GM21717 (cell line): ENCODE data around the gene EFNA2.

Experiments
- ATAC-seq: cut with Tn5 transposase; IDR thresholded peaks from one replicate; pipeline ENCODE4 v1.9.1; 2021; ENCODE audit warnings: mild to moderate bottlenecking, moderate library complexity; ENCODE audit not compliant: unreplicated experiment

Gene EFNA2

DNA sequence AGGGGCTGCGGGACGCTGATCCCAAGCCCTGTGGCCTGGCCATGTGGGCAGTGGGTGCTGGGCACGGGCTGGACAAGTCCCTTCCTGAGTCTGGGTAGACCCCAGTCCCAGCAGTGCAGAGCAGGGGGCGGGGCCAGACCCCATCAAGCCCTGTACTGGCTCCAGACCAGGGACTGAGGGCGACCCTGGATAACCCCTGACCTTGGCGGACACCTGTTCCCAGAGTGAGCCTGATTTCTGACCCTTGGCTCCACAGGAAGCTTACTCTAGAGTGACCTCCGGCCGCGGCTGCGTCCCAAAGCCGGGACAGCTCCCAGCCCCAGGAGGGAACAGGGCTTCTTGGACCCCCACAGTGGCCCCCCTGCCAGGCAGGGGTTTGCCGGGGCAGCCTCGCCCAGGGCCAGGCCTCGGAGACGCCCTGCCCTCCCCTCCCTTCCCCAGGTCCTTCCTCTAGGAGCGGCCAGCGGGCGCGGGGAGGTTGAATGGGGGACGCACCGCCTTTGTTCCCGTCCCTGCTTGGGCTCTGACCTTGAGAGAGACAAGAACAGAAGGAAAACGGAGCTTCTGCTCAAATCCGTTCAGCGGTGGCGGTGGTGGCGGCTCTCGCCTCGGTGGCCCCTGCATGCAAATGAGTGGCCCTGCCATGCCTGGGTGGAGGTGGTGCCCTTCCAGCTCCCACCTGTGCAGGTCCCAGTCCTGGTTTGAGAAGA is 2.3 kb upstream of the EFNA2 start:
- ATAC-seq = no peak

DNA sequence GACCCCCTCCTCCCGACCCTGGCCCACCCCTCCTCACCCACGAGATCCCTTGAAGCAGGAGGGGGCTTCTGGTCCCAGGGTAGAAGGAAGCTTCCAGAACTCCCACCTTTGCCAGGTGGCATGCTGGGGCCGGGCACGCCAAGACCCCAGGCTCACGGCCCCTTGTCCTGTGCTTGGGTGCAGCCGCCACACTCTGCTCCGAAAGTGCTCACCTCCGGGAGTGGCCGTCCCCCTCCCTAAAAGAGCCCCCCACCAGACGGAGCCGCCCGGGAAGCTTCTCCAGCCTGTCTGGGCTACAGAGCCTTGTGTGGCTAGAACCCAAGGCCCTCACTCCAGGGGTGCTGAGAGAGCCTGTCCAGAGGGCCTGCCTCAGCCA is 1.8 kb upstream of the EFNA2 start:
- no peak for ATAC-seq

DNA sequence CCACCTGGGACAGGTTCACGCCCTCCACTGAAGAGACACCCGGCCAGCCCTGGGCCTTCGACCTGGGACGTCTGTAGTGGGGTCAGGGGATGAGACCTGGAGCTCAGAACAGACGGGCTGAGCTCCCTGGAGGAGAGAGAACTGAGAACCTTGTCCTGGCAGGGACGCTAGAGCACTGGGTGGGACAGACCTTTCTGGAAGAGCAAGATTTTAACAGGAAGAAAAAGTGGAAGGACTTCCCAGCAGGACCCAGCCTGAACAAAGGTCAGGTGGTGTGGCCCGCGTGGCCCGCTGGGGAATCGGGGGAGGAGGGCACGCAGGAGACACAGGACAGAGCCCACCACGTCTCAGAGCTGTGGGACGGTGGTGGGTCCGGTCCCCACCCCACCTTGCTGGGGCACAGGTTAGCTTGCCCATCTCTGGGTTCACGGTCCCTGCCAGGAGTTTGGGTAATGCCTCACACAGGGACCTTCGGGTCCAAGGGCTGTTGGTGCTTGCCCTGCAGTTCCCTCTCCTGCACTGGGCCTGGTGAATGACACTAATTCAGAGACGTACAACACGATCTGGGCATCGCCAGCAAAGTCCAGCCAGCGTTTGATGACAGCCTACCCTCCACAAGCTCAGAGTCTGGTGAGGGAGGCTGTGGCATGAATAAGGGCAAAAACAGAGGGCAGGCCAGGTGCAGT is 1.2 kb upstream of the EFNA2 start:
- no peak for ATAC-seq

DNA sequence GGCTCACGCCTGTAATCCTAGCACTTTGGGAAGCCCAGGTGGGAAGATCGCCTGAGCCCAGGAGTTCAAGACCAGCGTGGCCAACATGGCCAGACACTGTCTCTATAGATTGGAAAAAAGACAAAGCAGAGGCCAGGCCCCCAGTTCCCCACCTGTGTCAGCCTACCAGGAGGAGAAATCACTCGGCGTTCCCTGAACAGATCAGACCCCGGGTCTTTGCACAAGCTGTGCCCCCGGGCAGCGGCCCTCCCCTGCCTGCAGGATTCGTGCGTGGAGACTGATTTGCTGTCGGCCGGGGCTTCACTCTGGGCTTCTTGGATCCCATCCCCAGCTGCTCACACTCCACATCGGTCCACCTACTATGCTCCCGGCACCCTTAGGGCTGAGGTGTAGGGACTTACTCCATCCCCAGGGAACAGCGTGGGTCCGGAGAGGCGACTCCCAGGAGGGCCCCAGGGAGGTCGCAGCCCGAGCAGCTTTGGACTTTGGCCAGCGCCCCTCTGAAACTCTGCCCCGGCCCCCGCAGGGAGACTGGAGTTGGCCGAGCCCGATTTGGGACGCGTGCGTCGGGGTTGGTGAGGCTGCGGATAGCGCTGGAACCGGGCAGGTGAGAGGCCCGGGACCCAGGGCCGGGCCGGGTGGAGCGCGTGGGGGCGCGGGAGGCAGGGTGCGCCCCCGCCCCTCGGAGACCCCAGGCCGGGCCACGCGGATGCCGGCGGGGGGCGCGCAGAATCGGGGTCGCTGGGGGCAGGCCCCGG is 515 bp upstream of the EFNA2 start:
- no peak for ATAC-seq

DNA sequence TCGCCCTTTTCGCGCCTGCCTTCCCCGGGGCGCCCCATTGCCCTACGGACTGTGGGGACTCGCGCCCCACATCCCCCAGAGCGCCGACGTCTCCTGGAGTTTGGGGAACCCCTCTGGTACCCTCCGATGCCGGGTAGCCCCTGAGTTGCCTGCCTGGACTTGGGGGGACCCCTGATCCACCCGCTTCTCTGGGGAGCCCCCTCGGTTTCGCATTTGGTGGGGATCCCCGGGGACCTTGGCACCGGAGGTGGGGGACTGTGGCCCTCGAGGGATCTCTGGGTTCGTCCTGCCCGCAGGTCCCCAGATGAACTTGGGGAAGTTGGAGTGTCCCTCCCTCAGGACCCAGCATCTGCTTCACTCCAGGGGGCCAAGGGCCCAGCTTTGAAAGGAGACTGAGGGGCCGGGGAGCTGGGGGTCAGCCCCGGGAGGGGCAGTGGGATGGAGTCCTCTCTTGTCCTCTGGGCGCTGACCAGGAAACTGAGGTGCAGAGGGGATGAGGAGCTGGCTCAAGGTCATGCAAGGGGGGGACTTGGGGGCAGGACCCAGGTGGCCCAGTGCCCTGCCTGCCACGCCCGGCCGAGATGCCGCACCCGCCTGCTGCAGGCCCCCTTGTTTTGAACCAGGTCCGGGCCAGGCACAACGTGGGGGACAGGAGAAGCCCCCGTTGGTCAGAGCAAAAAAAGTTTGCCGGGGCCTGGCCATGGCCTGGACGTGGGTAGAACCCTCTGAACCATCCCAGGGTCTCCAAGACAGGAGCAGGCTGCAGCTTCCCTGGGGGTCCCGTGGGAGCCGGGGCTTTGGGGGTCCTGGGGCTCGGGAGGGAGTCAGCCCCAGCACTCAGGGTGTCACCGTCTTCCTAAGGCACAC is 1.0 kb downstream of the EFNA2 start:
- no peak for ATAC-seq

DNA sequence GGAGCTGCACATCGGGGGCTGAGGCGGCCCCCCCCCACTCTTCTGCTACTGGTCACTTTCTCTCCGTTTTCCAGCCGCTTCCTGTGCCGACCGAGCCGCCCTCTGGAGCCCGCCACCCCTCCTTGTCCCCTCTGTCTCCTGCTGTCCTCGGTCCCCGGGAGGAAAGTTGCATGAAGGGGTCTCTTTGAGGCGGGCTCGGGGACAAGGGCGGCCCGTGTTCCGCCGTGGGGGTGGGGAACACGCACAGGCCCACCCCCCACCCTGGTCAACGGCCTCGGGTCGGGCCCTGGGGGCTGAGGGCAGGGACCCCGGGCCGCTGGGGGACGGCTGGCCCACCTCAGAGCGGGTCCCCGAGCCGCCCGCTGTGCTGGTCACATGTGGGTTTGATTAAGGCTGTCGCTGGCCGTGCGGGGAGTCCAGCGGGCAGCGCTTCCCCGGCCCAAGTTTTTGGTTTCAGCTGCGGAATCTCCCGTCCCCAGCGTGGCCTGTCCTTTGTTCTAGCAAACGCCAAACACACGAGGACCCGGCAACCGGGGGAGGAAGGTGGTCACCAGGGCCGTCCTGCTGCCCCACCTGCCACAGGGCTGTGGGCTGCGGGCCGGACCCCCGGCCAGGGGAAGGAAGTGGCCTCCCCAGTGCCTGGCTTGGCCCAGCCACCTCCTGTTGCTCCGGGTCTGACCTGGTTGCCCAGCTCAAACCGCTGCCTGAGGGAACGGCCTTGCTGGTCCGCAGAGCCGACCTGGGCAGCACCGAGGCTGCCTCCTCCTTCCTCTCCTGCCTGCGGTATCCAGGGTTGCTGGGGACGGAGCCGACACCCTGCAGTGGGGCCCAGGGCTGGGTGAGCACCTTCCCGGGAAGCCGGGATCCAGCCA is 1.9 kb downstream of the EFNA2 start:
- ATAC-seq = no peak

DNA sequence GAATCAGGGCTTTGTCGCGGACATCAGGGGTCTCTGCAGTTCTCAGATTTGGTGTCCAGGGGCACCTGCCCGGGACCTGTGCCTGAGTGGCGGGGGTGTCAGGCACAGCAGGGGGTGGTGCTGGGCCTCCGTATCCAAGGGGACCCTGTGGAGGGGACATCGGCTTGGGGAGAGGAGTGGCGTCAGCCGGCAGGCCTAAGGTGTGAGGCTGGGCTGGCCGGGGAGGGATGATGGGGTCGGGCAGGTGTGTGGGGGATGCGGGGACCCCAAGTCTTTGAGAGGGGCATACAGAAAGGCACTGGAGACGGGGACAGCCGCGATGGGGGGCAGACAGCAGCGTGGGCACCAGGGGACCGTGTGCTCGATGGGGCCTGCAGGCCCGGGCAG is 2.5 kb downstream of the EFNA2 start:
- ATAC-seq = no peak

DNA sequence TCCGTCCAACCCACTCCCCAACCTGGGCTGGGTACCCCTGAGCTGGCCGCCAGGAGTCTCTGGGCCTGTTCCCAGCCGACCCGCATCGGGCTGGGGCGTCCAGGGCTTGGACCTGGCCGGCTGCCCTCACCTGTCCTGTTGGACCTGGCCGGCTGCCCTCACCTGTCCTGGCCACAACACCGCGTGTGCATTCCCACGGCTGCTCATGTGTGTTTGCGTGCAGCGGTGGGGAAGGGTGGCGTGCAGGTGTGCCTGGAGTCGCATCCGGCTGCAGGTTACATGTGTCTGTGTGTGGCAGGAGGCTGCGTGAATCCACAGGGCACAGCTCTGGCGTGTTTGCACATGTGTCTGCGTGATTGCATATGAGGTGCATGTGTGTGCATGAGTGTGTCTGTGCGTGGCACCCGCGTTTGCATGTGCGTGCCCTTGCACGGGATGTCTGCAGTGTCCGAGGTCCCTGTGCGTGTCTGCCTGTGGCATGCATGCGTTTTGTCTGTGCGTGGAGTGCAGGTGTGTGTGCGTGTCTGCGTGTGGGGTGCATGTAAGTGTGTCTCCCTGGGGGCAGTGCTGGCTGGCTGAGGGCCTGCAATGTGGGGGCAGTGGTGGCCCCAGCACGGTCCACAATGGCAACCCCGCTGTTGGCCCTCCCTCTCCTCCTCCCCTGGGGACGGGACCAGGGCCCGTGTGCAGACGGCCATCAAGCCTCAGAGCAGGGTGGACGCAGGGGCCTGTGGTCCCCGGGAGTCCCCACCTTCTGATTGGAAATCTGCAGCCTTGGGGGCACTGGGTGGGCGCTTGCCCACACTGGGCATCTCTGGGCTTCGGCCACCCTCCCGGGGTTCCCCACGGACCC is 3.4 kb downstream of the EFNA2 start:
- ATAC-seq = no peak

DNA sequence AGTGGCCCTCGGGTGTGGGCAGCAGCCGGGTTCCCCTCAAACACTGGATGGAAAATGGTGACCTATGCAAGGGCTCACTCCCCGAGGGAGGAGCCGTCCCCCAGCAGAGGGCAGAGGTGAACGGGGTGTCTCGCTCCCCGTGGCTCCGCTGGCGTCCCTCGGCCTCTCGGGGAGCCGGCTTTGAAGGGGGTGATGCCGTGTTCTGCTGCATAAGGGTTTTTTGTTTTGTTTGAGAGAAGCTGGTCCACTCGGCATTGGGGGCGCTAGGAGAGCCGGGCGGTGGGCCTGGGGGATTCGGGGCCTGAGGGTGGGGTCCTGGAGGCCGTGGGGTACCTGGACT is 4.0 kb downstream of the EFNA2 start:
- no peak for ATAC-seq

DNA sequence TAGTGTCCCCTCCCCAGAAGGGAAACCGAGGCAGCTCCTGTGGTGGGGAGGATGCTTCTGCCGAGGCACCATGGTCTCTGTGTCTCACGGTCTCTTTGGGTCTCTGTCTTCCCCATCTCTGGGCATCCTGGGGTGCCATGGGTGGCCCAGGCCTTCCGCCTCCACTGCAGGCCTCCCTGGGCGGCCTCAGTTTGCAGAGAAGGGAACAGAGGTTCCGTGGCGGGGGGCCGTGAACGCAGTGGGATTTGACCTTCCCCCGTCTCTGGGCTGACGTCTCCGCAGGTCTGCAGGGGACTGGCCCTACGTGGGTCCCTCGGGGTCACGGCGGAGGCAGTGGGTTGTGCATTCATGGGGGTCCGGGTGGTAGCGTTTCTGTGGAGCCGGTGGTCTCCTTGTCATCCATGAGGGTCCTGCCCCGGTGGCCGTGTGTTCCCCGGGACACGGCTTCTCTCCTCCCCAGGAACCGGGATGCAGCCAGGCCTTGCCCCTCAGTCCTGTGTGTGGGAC is 4.6 kb downstream of the EFNA2 start:
- no peak for ATAC-seq

DNA sequence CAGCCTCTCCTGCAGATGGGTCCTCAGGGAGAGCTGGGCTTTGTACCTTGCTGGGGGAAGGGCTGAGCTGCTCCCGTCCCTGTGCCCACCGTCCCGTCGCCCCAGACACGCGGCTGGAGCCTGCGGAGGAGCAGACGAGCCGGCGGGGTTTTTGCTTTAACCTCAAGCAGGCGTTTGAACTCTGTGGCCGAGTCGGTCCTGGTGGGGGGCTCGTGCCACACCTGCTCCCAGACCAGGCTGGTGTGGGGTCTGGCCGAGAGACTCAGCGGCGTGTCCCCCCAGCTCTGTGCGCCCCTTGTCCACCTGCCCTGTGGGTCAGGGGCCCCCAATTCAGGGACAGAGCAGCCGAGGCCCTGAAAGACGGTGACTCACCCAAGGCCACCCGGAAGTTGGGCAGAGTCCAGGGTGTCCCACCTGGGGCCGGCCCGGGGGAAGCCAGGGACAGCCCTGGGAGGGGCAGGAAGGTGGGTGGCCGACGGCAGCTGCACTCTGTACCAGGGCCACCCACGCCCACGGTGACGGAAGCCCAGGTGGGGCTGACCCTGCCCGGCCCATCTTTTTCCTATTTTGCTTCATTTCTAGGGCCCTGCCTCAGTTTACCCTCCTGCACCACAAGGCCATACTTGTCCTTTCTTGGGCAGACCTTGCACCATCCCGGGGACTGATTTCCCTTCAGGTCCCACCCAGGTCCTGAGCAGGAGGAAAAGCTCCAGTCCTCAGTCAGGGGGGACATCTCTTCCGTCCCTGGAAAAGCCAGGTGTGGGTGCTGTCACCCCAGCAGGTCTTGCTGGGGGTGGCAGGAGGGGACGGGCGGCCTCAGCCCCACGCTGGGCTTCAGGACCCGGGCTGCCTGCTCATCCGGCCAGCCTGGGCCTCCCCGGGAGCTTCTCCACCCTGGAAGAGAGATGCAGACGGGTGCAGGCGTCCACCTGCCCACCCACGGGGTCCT is 5.3 kb downstream of the EFNA2 start:
- ATAC-seq = no peak

DNA sequence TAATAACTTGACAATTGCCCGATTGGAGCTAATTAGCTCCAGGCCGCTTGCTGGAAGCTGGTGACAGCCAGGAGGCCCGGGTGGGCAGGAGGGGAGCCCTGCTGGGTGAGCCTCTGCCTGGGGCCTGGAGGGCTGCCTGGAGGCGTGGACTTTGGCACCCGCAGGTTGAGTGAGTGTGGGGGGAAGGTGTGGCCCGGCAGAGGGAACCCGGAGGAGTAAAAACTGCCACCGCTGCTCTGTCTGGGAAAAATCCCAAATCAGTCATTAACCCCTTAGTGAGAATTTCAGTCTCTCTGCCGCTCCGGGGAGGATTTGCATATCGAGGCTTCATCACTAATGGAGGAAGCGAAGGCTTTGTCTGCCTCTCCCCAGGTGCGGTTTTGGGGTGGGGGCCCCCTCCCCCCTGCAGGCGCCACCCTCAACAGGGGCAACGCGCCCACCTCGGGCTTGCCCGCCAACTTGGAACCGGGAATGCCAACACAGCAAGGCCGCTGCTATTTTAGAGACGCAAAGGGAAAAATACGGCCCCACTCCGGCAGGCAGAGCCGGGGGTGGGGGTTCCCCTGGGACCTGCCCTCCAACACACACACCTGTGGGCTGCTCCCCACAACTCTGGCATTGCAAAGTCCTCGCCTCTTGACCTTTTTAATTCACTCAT is 6.2 kb downstream of the EFNA2 start:
- no peak for ATAC-seq

DNA sequence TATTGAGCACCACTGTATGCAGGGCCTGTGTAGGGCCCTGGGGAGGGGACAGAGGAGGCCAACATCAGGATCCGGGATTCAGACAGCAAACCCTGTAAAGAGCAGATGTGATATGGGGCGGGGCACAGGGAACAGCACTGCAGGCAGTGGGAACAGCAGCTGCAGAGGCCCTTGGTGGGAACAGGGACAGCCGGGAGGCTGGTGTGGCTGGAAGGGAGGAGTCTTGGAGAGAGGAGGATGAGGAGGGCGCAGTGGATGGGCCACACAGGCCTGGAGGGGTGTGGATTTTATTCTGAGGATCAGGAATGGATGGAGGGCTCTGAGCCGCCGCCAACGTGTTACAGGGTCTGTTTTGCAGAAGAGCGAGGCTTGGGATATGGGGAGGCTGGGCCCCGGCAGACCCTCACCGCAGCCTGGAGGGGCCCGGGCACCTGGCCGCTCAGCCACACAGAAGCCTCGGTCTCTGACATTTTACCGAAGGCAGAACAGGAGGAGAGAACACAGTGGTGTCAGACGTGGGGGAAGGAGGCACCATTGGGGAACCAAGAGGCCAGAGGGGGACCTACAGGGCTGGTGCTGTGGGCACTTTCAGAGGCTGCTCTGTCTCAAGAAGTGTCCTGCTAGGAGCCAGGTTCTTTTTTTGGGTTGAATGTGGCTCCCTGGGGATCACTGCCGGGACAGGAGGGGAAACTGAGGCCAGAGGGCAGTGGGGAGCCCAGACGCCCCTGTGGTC is 6.9 kb downstream of the EFNA2 start:
- no peak for ATAC-seq

DNA sequence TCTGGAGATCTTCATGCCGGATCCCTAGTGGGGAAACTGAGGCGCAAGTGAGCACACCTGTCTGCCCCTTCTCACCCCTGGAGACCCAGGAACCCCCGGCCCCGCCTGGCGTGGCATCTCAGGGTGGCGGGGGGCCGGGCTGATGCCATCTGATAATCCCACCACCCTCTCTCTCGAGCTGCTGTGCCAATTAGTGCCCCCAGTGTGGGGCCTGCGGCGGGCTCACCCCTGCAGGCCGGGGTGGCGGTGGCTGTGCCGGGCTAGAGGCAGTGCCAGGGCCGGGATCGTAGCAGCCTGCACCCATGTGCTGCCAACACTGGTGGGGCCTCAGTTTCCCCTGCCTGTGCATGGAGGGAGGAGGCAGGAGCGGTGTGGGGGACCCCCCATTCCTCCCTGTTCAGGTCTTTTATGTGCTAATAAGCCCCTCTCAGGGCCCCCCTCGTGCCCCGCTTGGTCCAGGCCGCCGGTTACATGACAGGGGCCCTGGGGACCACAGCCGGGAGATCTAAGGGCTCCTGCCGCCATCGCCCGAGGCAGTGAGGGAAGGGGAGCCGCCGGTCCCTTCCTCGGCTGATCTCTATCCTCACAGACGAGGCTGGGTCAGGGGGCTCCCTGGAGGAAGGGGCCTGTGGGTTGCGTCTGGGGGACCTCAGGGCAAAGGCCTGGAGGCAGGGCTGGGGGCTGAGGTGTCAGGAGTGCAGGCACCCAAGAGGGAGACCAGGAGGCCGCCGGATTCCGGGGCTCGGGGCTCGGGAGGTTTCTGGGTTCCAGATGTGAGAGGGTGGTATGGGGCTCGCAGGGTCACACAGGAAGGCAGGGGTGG is 8.3 kb downstream of the EFNA2 start:
- no peak for ATAC-seq

DNA sequence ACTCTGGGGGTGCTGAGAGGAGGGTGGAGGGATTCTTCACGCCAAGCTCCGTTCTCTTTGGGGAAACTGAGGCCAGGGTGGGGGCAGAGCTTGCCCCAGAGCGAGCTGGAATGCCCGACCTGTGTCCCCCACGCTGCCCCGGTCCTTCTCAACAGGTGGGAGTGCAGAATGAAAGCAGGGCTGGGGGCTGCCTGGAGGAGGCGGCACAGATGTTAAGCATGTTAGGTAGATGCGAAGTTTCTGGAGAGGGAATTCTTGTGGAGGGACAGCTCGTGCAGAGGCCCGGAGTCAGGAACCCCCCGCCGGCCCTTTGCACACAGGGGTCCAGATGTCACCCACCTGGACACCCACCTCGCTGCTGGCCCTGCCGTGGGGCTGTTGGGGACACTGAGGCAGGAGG is 9.0 kb downstream of the EFNA2 start:
- ATAC-seq = no peak
